Right cardiac atrium (tissue), 5 donors: ENCODE measurements around the gene VPS18. TPM values are rescaled to one million over a fixed set of nuclear protein-coding genes. Genes with fewer than 3 reads are reported as not detected.

Experiments used
- ATAC-seq, 2 donors: fragments of 200-7000 bp; cut with Tn5 transposase; one replicate each; pipeline versions ENCODE4 v1.8.0 to v1.9.1; 2020; ENCODE audit warnings: moderate library complexity in 2 of 2, mild to moderate bottlenecking in 1 of 2
- DNase-seq, 3 donors: peaks; one replicate each; pipeline ENCODE4 v3.0.0-alpha.2; 2020
- H3K27ac ChIP-seq: one replicate; pipeline ENCODE4 v1.5.1; 2013; ENCODE audit warnings: mild to moderate bottlenecking, low read length, control low read depth, moderate library complexity
- H3K27me3 ChIP-seq: one replicate; pipeline ENCODE4 v1.6.1; 2013; ENCODE audit not compliant: control insufficient read depth, insufficient read depth
- H3K4me1 ChIP-seq: one replicate; pipeline ENCODE4 v1.6.1; 2013; ENCODE audit warnings: low read length; ENCODE audit not compliant: control insufficient read depth, insufficient read depth
- H3K4me3 ChIP-seq: one replicate; pipeline ENCODE4 v1.5.1; 2013; ENCODE audit warnings: low read length, control low read depth
- H3K9me3 ChIP-seq: one replicate; pipeline ENCODE4 v1.6.1; 2013; ENCODE audit warnings: low read length; ENCODE audit not compliant: control insufficient read depth
- WGBS: extraction: QIAGEN DNeasy Blood & Tissue Kit; methylation state at CpG from one replicate; pipeline ENCODE4 v1.1.7; 2013; 5-methylcytosine and 5-hydroxymethylcytosine counted together
- intact Hi-C, 4 donors: fragments of 100-400 bp; cut with DNase I; formaldehyde crosslinking; loops; one replicate each; pipeline versions ENCODE4 v1.11.0 to v1.14.0; 2022 to 2023
- polyA plus RNA-seq: library from polyadenylated mRNA; stranded (reverse); fragments of 200-250 nt; gene quantifications from one replicate; pipeline ENCODE4 v1.2.3, GENCODE V29; 2013
- total RNA-seq, 4 donors: library from RNA; stranded (reverse); fragmentation: NEBNext Ultra II Directional; extraction: Animal tissue kit (Norgen Biotek cat#: 25700); gene quantifications; one replicate each; pipeline ENCODE4 v1.2.1, GENCODE V29; 2021
- donor health status: healthy with polysubstance abuse.
- donor health status: DM: no; HTN: yes; CAD: no.
- donor health status: DM: no; HTN: no; CAD: no.
- donor health status: DM: no; HTN: yes; CAD: no; lungs with severe emphysema.
- donor health status: DM: yes; HTN: yes; CAD: no.

VPS18 gene
- total and polyA plus RNA-seq, 5 donors = 12.7 to 21.0 (median 18.9) TPM

GRCh38 chr15:40932156-40932555 is 37.9 kb downstream of the VPS18 start:
- Histone ChIP-seq H3K4me1 (no peaks in the 10 kb centered on the region), H3K27ac (no peak overlapping the region), H3K9me3 (no peaks in the 10 kb centered on the region), H3K4me3 (peak overlapping the region; percentile 65), H3K27me3 (no peaks in the 10 kb centered on the region)
- DNase-seq = peak in 1 of 3 donors; percentile 38
- no peak for ATAC-seq
- intact Hi-C loops = no loop called here
- WGBS = 57% methylated on average over 8 of the region's 8 CpGs

- DNase-seq = peak in 1 of 3 donors; percentile 41
- Histone ChIP-seq H3K4me3 (peak overlapping the region; percentile 65), H3K27me3 (no peaks in the 10 kb centered on the region), H3K27ac (no peak overlapping the region), H3K9me3 (no peaks in the 10 kb centered on the region), H3K4me1 (no peaks in the 10 kb centered on the region)
- WGBS = 65% methylated on average over 11 of the region's 11 CpGs
- no peak for ATAC-seq
- intact Hi-C loops = no loop called here
Measured at GRCh38 chr15:40932649-40933516, 38.6 kb downstream of the VPS18 start.

- peak in 1 of 3 donors; percentile 11 for DNase-seq
- Histone ChIP-seq H3K4me1 (peaks cover 2% of the 10 kb centered on the region), H3K27ac (no peak overlapping the region), H3K27me3 (no peaks in the 10 kb centered on the region), H3K4me3 (no peak overlapping the region), H3K9me3 (no peaks in the 10 kb centered on the region)
- intact Hi-C loops = no loop called here
- no peak for ATAC-seq
- WGBS = 49% methylated on average over 3 of the region's 3 CpGs
Measured at GRCh38 chr15:40933517-40933902, 39.3 kb downstream of the VPS18 start.

GRCh38 chr15:40934457-40934856 is 40.2 kb downstream of the VPS18 start:
- peaks cover 2% of the 10 kb centered on the region for H3K4me1 ChIP-seq
- H3K4me3 ChIP-seq = no peak overlapping the region
- DNase-seq (peak in 1 of 3 donors; percentile 5), ATAC-seq (no peak)
- H3K27me3 ChIP-seq = no peaks in the 10 kb centered on the region
- H3K9me3 ChIP-seq = no peaks in the 10 kb centered on the region
- H3K27ac ChIP-seq = no peak overlapping the region
- intact Hi-C loops = no loop called here
- WGBS = 83% methylated on average over 6 of the region's 6 CpGs

- Histone ChIP-seq H3K9me3 (no peaks in the 10 kb centered on the region), H3K4me3 (no peak overlapping the region), H3K4me1 (peaks cover 7% of the 10 kb centered on the region), H3K27ac (peak overlapping the region; percentile 76), H3K27me3 (no peaks in the 10 kb centered on the region)
- 74% methylated on average over 31 of the region's 31 CpGs for WGBS
- DNase-seq = peak in 1 of 3 donors; percentile 55
- intact Hi-C loops = no loop called here
- ATAC-seq = no peak
Measured at GRCh38 chr15:40936234-40936708, 42.0 kb downstream of the VPS18 start.

- Histone ChIP-seq H3K4me3 (no peak overlapping the region), H3K27ac (peak overlapping the region; percentile 76), H3K9me3 (no peaks in the 10 kb centered on the region), H3K27me3 (no peaks in the 10 kb centered on the region), H3K4me1 (peaks cover 7% of the 10 kb centered on the region)
- intact Hi-C loops = no loop called here
- ATAC-seq = peak; percentile 39 to 50
- peak in 2 of 3 donors; percentile 48 to 55 for DNase-seq
- WGBS = 53% methylated on average over 15 of the region's 15 CpGs
Measured at GRCh38 chr15:40936709-40937666, 42.7 kb downstream of the VPS18 start.

- H3K27ac ChIP-seq = peak overlapping the region; percentile 76
- no peak overlapping the region for H3K4me3 ChIP-seq
- H3K27me3 ChIP-seq = no peaks in the 10 kb centered on the region
- ATAC-seq (peak in 1 of 2 donors; percentile 36), DNase-seq (peak in 2 of 3 donors; percentile 65 to 79)
- H3K9me3 ChIP-seq = no peaks in the 10 kb centered on the region
- intact Hi-C loops = no loop called here
- peaks cover 7% of the 10 kb centered on the region for H3K4me1 ChIP-seq
- 60% methylated on average over 19 of the region's 19 CpGs for WGBS
Measured at GRCh38 chr15:40937762-40938535, 43.7 kb downstream of the VPS18 start.

GRCh38 chr15:40938536-40938870 is 44.3 kb downstream of the VPS18 start:
- Histone ChIP-seq H3K9me3 (no peaks in the 10 kb centered on the region), H3K27me3 (no peaks in the 10 kb centered on the region), H3K4me1 (peaks cover 7% of the 10 kb centered on the region), H3K4me3 (no peak overlapping the region), H3K27ac (peak overlapping the region; percentile 14)
- intact Hi-C loops = no loop called here
- 85% methylated on average over 6 of the region's 6 CpGs for WGBS
- ATAC-seq (no peak), DNase-seq (peak in 1 of 3 donors; percentile 63)

GRCh38 chr15:40940296-40940801 is 46.1 kb downstream of the VPS18 start:
- no peaks in the 10 kb centered on the region for H3K9me3 ChIP-seq
- H3K27me3 ChIP-seq = no peaks in the 10 kb centered on the region
- ATAC-seq (peak; percentile 11 to 63), DNase-seq (peak; percentile 52 to 75 (median 74))
- no peak overlapping the region for H3K4me3 ChIP-seq
- intact Hi-C loops = loop anchor here in 2 of 4 donors (2.0 to 10.0 kb wide), 3 partner anchors 33 to 74 kb away; no protein-coding TSS in a partner anchor
- H3K27ac ChIP-seq = peak overlapping the region; percentile 39
- 30% methylated on average over 15 of the region's 15 CpGs for WGBS
- H3K4me1 ChIP-seq = peaks cover 7% of the 10 kb centered on the region

GRCh38 chr15:40941068-40941527 is 46.8 kb downstream of the VPS18 start:
- ATAC-seq (peak in 1 of 2 donors; percentile 10), DNase-seq (no peak)
- Histone ChIP-seq H3K27ac (peak overlapping the region; percentile 39), H3K27me3 (no peaks in the 10 kb centered on the region), H3K4me3 (peak overlapping the region; percentile 70), H3K4me1 (peaks cover 7% of the 10 kb centered on the region), H3K9me3 (no peaks in the 10 kb centered on the region)
- WGBS = 21% methylated on average over 7 of the region's 7 CpGs
- intact Hi-C loops = loop anchor here in 2 of 4 donors (2.0 to 10.0 kb wide), 3 partner anchors 34 to 74 kb away; no protein-coding TSS in a partner anchor
